IMR-90 (cell line): ENCODE results near the gene ARHGAP23. TPM values are rescaled to one million over a fixed set of nuclear protein-coding genes. Genes with fewer than 3 reads are reported as not detected.
"Not testable (repeated sequence)": the region's sequence is repeated elsewhere in the genome, so short reads cannot be mapped to it uniquely, and the experiment has no call there.

Source experiments
- ATAC-seq: fragments of 200-7000 bp; cut with Tn5 transposase; 2 replicates; pipeline ENCODE4 v1.9.1; 2020; ENCODE audit warnings: low read depth, mild to moderate bottlenecking, moderate library complexity
- BruUV-seq: library from RNA; stranded (reverse); fragments of 400-500 nt; replicated peaks from 2 replicates; lab custom pipeline; 2021; lab: Mats Ljungman, UMichigan
- CTCF ChIA-PET: fragments of 300-600 bp; formaldehyde crosslinking; extraction: SDS; loops from one replicate; lab custom pipeline; 2021; ENCODE audit warnings: antibody characterized with exemption; lab: Yijun Ruan, JAX
- POLR2A ChIA-PET: fragments of 300-600 bp; sonication (Branson Sonifier 250); formaldehyde crosslinking; loops from one replicate; lab custom pipeline; 2022; ENCODE audit warnings: antibody characterized with exemption; ENCODE audit not compliant: unreplicated experiment; lab: Charles Lee
- DNase-seq: peaks from one replicate; pipeline ENCODE4 v3.0.0; 2013
- H2AFZ ChIP-seq: replicated peaks from 2 replicates; pipeline ENCODE3; 2013; ENCODE audit warnings: low read length, mild to moderate bottlenecking; ENCODE audit not compliant: poor library complexity
- H2AK5ac ChIP-seq: 2 replicates; pipeline ENCODE4 v1.6.1; 2013; ENCODE audit warnings: low read depth, low read length, inconsistent platforms
- H2AK9ac ChIP-seq: replicated peaks from 2 replicates; pipeline ENCODE3; 2013; ENCODE audit warnings: mild to moderate bottlenecking, low read depth, low read length, moderate library complexity; ENCODE audit not compliant: poor library complexity
- H2BK120ac ChIP-seq: 2 replicates; pipeline ENCODE4 v1.6.1; 2013; ENCODE audit warnings: low read depth, low read length, inconsistent platforms
- H2BK15ac ChIP-seq: 3 replicates; pipeline ENCODE4 v1.6.1; 2013; ENCODE audit warnings: low read depth, low read length, inconsistent platforms
- H2BK20ac ChIP-seq: 2 replicates; pipeline ENCODE4 v1.6.1; 2013; ENCODE audit warnings: low read depth, mild to moderate bottlenecking, inconsistent platforms, low read length, moderate library complexity
- H2BK5ac ChIP-seq: 2 replicates; pipeline ENCODE4 v1.6.1; 2013; ENCODE audit warnings: mild to moderate bottlenecking, low read depth, low read length, inconsistent platforms; ENCODE audit not compliant: poor library complexity, severe bottlenecking
- H3K14ac ChIP-seq: replicated peaks from 2 replicates; pipeline ENCODE4 v1.6.1; 2013; ENCODE audit warnings: low read depth, low read length, inconsistent platforms
- H3K18ac ChIP-seq: 2 replicates; pipeline ENCODE4 v1.6.1; 2013; ENCODE audit warnings: low read depth, low read length, control low read depth
- H3K23ac ChIP-seq: 2 replicates; pipeline ENCODE4 v1.6.1; 2013; ENCODE audit warnings: low read depth, low read length, inconsistent platforms
- H3K27ac ChIP-seq: 2 replicates; pipeline ENCODE4 v1.5.1; 2013; ENCODE audit warnings: mild to moderate bottlenecking, control low read depth, low read length; ENCODE audit not compliant: insufficient read depth
- H3K27me3 ChIP-seq: 2 replicates; pipeline ENCODE4 v1.6.1; 2013; ENCODE audit warnings: low read length; ENCODE audit not compliant: control insufficient read depth, insufficient read depth
- H3K36me3 ChIP-seq: 2 replicates; pipeline ENCODE4 v1.6.1; 2013; ENCODE audit warnings: low read length, mixed read lengths; ENCODE audit not compliant: control insufficient read depth, insufficient read depth
- H3K4ac ChIP-seq: 2 replicates; pipeline ENCODE4 v1.6.1; 2013; ENCODE audit warnings: low read depth, low read length, inconsistent platforms
- H3K4me1 ChIP-seq: 2 replicates; pipeline ENCODE4 v1.6.1; 2013; ENCODE audit warnings: low read length, mixed read lengths; ENCODE audit not compliant: control insufficient read depth, insufficient read depth
- H3K4me2 ChIP-seq: 2 replicates; pipeline ENCODE4 v1.6.1; 2013; ENCODE audit warnings: low read depth, mild to moderate bottlenecking, control low read depth, low read length, moderate library complexity
- H3K4me3 ChIP-seq: 2 replicates; pipeline ENCODE4 v1.5.1; 2013; ENCODE audit warnings: low read depth, mild to moderate bottlenecking, control low read depth, low read length, moderate library complexity; ENCODE audit not compliant: insufficient read depth
- H3K56ac ChIP-seq: 2 replicates; pipeline ENCODE4 v1.6.1; 2013; ENCODE audit warnings: low read length, inconsistent platforms; ENCODE audit not compliant: insufficient read depth; ENCODE audit errors: extremely low read depth
- H3K79me1 ChIP-seq, 2 experiments: 2 replicates each; pipeline ENCODE4 v1.6.1; 2013; ENCODE audit warnings: low read length in 2 of 2, inconsistent platforms in 1 of 2, low read depth in 1 of 2
- H3K9ac ChIP-seq: 2 replicates; pipeline ENCODE4 v1.6.1; 2013; ENCODE audit warnings: low read depth, low read length, control low read depth
- H3K9me1 ChIP-seq: 2 replicates; pipeline ENCODE4 v1.6.1; 2013; ENCODE audit warnings: low read length, inconsistent platforms; ENCODE audit not compliant: insufficient read depth
- H3K9me3 ChIP-seq: 2 replicates; pipeline ENCODE4 v1.6.1; 2013; ENCODE audit warnings: low read length; ENCODE audit not compliant: control insufficient read depth, insufficient read depth
- H4K20me1 ChIP-seq: 2 replicates; pipeline ENCODE4 v1.6.1; 2013; ENCODE audit warnings: low read length, inconsistent platforms; ENCODE audit not compliant: insufficient read depth
- H4K5ac ChIP-seq: 2 replicates; pipeline ENCODE4 v1.6.1; 2013; ENCODE audit warnings: mild to moderate bottlenecking, low read depth, low read length, control low read depth
- H4K8ac ChIP-seq, 2 experiments: 2 replicates each; pipeline ENCODE4 v1.6.1; 2013; ENCODE audit warnings: low read depth in 2 of 2, low read length in 2 of 2, control low read depth in 1 of 2, inconsistent platforms in 1 of 2
- H4K91ac ChIP-seq: 2 replicates; pipeline ENCODE4 v1.6.1; 2013; ENCODE audit warnings: low read depth, low read length, inconsistent platforms; ENCODE audit not compliant: insufficient read depth
- ELK1 ChIP-seq: fragments of 150-350 bp; IDR thresholded peaks from 2 replicates; pipeline ENCODE4 v1.6.1; 2016; ENCODE audit warnings: low read depth, mild to moderate bottlenecking, low read length, moderate library complexity, borderline replicate concordance
- MAFK ChIP-seq: IDR thresholded peaks from 2 replicates; pipeline ENCODE4 v1.6.1; 2012; ENCODE audit warnings: low read depth, low read length, improper control_type of control experiment
- MAZ ChIP-seq: IDR thresholded peaks from 2 replicates; pipeline ENCODE4 v1.6.1; 2012; ENCODE audit warnings: low read depth, mild to moderate bottlenecking, low read length, improper control_type of control experiment, moderate library complexity, borderline replicate concordance
- POLR2A ChIP-seq: IDR thresholded peaks from 2 replicates; pipeline ENCODE4 v1.6.1; 2012; ENCODE audit warnings: mild to moderate bottlenecking, low read depth, low read length
- RFX5 ChIP-seq: IDR thresholded peaks from 2 replicates; pipeline ENCODE4 v1.8.0; 2012; ENCODE audit warnings: low read depth, mild to moderate bottlenecking, low read length, moderate library complexity
- WGBS, 2 experiments: methylation state at CpG; one replicate each; pipeline versions ENCODE4 v1.1.5 to v1.1.7; 2013; ENCODE audit warnings: missing lambda C conversion rate in 2 of 2; ENCODE audit not compliant: insufficient read length in 1 of 2; ENCODE audit errors: extremely low coverage in 2 of 2; 5-methylcytosine and 5-hydroxymethylcytosine counted together
- dilution Hi-C: fragments of 300-500 bp; cut with HindIII; formaldehyde crosslinking; loops from one replicate; pipeline ENCODE4 v1.14.3; 2018; ENCODE audit warnings: low sequenced_read_pairs; ENCODE audit not compliant: unreplicated experiment
- in situ Hi-C: fragments of 300-500 bp; cut with MboI; formaldehyde crosslinking; loops from 3 replicates; pipeline ENCODE4 v1.14.3; 2019; ENCODE audit warnings: low sequenced_read_pairs, inconsistent platforms, mixed read lengths
- intact Hi-C: fragments of 100-400 bp; cut with micrococcal nuclease; formaldehyde crosslinking; loops from 2 replicates; pipeline ENCODE4 v1.10.0; 2022
- polyA plus RNA-seq, 3 experiments: library from polyadenylated mRNA; depleted of rRNA; stranded (reverse); fragments of >200 nt; gene quantifications; 2 replicates each; pipeline ENCODE4 v1.2.3, GENCODE V29; 2012; ENCODE audit warnings: low replicate concordance in 1 of 3
- total RNA-seq: library from RNA; depleted of rRNA; stranded (reverse); fragments of >200 nt; gene quantifications from 2 replicates; pipeline ENCODE4 v1.2.3, GENCODE V29; 2012

ARHGAP23 gene
- total and polyA plus RNA-seq, 2 of the 4 experiments (the other 2 are of a cell fraction): 9.3 to 43.3 TPM

GRCh38 chr17:38436386-38436785 lies 8.1 kb downstream of the ARHGAP23 start:
- Histone ChIP-seq H3K23ac (no peak overlapping the region), H3K9me1 (peaks cover 16% of the 10 kb centered on the region), H3K14ac (no peak overlapping the region), H4K5ac (no peak overlapping the region), H4K8ac (no peak overlapping the region), H2AK9ac (no peak overlapping the region), H3K4me3 (no peak overlapping the region), H2AK5ac (no peak overlapping the region), H3K9ac (no peak overlapping the region), H4K20me1 (peaks cover 95% of the 10 kb centered on the region), H3K36me3 (peaks cover 13% of the 10 kb centered on the region), H4K91ac (no peak overlapping the region), H3K4me1 (peaks cover 11% of the 10 kb centered on the region), H3K4ac (no peak overlapping the region), H2AFZ (no peak overlapping the region), H2BK5ac (no peak overlapping the region), H3K27me3 (no peaks in the 10 kb centered on the region), H2BK120ac (no peak overlapping the region), H3K18ac (no peak overlapping the region), H3K4me2 (no peak overlapping the region), H2BK20ac (no peak overlapping the region), H3K27ac (no peak overlapping the region), H3K79me1 (peaks cover 28 to 92% of the 10 kb centered on the region in 2 experiments), H3K9me3 (no peaks in the 10 kb centered on the region), H2BK15ac (no peak overlapping the region), H3K56ac (no peak overlapping the region)
- ATAC-seq (no peak), DNase-seq (no peak)
- dilution Hi-C loops: no loop called here
- WGBS, 2 experiments: 81% methylated on average over 6 of the region's 11 CpGs; no CpG with 5 or more reads in 1 of the 2 experiments
- in situ Hi-C loops: no loop called here
- ChIA-PET POLR2A (no interaction called here), CTCF (interaction anchor here (0.7 kb wide), 2 partner anchors 97 to 151 kb away, joined by 4 to 5 read pairs; no protein-coding TSS in a partner anchor)
- no TSS peak for BruUV-seq
- intact Hi-C loops: no loop called here
- TF ChIP-seq ELK1 (no peak), POLR2A (no peak), MAZ (no peak), RFX5 (no peak), MAFK (no peak)

GRCh38 chr17:38437313-38437712 lies 9.0 kb downstream of the ARHGAP23 start:
- intact Hi-C loops, H3K56ac ChIP-seq, H2BK15ac ChIP-seq, H4K91ac ChIP-seq, in situ Hi-C loops, H2BK120ac ChIP-seq, H3K27me3 ChIP-seq, POLR2A ChIA-PET, H2BK20ac ChIP-seq, H2AFZ ChIP-seq, H3K14ac ChIP-seq, dilution Hi-C loops, H3K23ac ChIP-seq, DNase-seq, H3K4me3 ChIP-seq, H2AK9ac ChIP-seq, H3K4me2 ChIP-seq, H3K4ac ChIP-seq, H2AK5ac ChIP-seq, H3K9me3 ChIP-seq, H2BK5ac ChIP-seq, BruUV-seq, H3K27ac ChIP-seq, H3K9ac ChIP-seq, H4K5ac ChIP-seq, H4K8ac ChIP-seq, ATAC-seq, H3K18ac ChIP-seq: not testable (repeated sequence)
- WGBS, 2 experiments: no CpG with 5 or more reads among the region's 1 CpG
- CTCF ChIA-PET: interaction anchor here (0.7 kb wide), 2 partner anchors 97 to 150 kb away, joined by 4 to 5 read pairs; no protein-coding TSS in a partner anchor
- H3K36me3 ChIP-seq: peaks cover 13% of the 10 kb centered on the region
- H4K20me1 ChIP-seq: peaks cover 95% of the 10 kb centered on the region
- peaks cover 27 to 93% of the 10 kb centered on the region in 2 experiments for H3K79me1 ChIP-seq
- peaks cover 11% of the 10 kb centered on the region for H3K4me1 ChIP-seq
- H3K9me1 ChIP-seq: peaks cover 16% of the 10 kb centered on the region
